CD4-positive, alpha-beta T cell (primary cell): ENCODE results near the gene CMSS1. TPM values are rescaled to one million over a fixed set of nuclear protein-coding genes. Genes with fewer than 3 reads are reported as not detected.
"Not testable (repeated sequence)": the region's sequence is repeated elsewhere in the genome, so short reads cannot be mapped to it uniquely, and the experiment has no call there.

ENCODE experiments used
- ATAC-seq: fragments of 200-7000 bp; cut with Tn5 transposase; one replicate; pipeline ENCODE4 v1.10.0; 2022; ENCODE audit warnings: mild to moderate bottlenecking; ENCODE audit not compliant: poor library complexity
- CTCF ChIA-PET: fragments of 350-600 bp; sonication (Branson Sonifier 250); formaldehyde crosslinking; loops from one replicate; lab custom pipeline; 2021; ENCODE audit warnings: antibody characterized with exemption, inconsistent platforms; lab: Charles Lee
- POLR2A ChIA-PET: fragments of 350-600 bp; sonication (Branson Sonifier 250); formaldehyde crosslinking; loops from one replicate; lab custom pipeline; 2021; ENCODE audit warnings: antibody characterized with exemption, inconsistent platforms; lab: Charles Lee
- DNase-seq, 14 experiments: peaks; one replicate each; pipeline ENCODE4 v3.0.0-alpha.2; 2013 to 2020; ENCODE audit warnings: mixed read lengths in 2 of 14
- H3K27ac ChIP-seq, 2 donors: one replicate each; pipeline versions ENCODE4 v1.5.1 to v1.7.0; 2013; ENCODE audit warnings: low read length in 2 of 2, low read depth in 1 of 2, mild to moderate bottlenecking in 1 of 2
- H3K27me3 ChIP-seq, 2 experiments: 1 replicate in 1 of 2; 2 replicates in 1 of 2; pipeline versions ENCODE4 v1.6.1 to v1.7.0; 2013; ENCODE audit warnings: low read length in 2 of 2, control low read depth in 1 of 2, mild to moderate bottlenecking in 1 of 2, moderate library complexity in 1 of 2; ENCODE audit not compliant: insufficient read depth in 2 of 2, control insufficient read depth in 1 of 2
- H3K36me3 ChIP-seq: one replicate; pipeline ENCODE4 v1.6.1; 2013; ENCODE audit warnings: low read length, control low read depth; ENCODE audit not compliant: insufficient read depth
- H3K4me1 ChIP-seq: one replicate; pipeline ENCODE4 v1.6.1; 2013; ENCODE audit warnings: low read length, control low read depth; ENCODE audit not compliant: insufficient read depth
- H3K4me3 ChIP-seq: one replicate; pipeline ENCODE4 v1.5.1; 2013; ENCODE audit warnings: mild to moderate bottlenecking, low read length, moderate library complexity
- H3K9me3 ChIP-seq, 2 experiments: 1 replicate in 1 of 2; 2 replicates in 1 of 2; pipeline versions ENCODE4 v1.6.1 to v1.7.0; 2013; ENCODE audit warnings: low read length in 2 of 2, mild to moderate bottlenecking in 2 of 2, control low read depth in 1 of 2, moderate library complexity in 1 of 2; ENCODE audit not compliant: control insufficient read depth in 1 of 2, insufficient read depth in 1 of 2
- H3K27ac Mint-ChIP-seq: one replicate; pipeline ENCODE4 v1.8.0; 2020; ENCODE audit warnings: mixed read lengths
- H3K27me3 Mint-ChIP-seq: one replicate; pipeline ENCODE4 v1.8.0; 2021; ENCODE audit warnings: mixed read lengths
- H3K36me3 Mint-ChIP-seq: one replicate; pipeline ENCODE4 v1.8.0; 2021; ENCODE audit warnings: low read depth, mixed read lengths
- H3K4me1 Mint-ChIP-seq: one replicate; pipeline ENCODE4 v1.8.0; 2021; ENCODE audit warnings: low read depth, mixed read lengths
- H3K4me3 Mint-ChIP-seq: one replicate; pipeline ENCODE4 v1.8.0; 2020; ENCODE audit warnings: mild to moderate bottlenecking, mixed read lengths
- H3K9me3 Mint-ChIP-seq: one replicate; pipeline ENCODE4 v1.8.0; 2020; ENCODE audit warnings: mixed read lengths
- CTCF ChIP-seq: fragments of 200-600 bp; IDR thresholded peaks from one replicate; pipeline ENCODE4 v1.8.0; 2022; ENCODE audit warnings: antibody characterized with exemption, mild to moderate bottlenecking
- intact Hi-C, 2 experiments: fragments of 100-400 bp; cut with DNase I in 1 of 2; cut with micrococcal nuclease in 1 of 2; formaldehyde crosslinking; loops; one replicate each; pipeline versions ENCODE4 v1.15.1 to v1.9.0; 2023 to 2025; cut with DNase I, micrococcal nuclease
- total RNA-seq, 174 experiments: library from RNA in 2 of 174; stranded (reverse) in 2 of 174; gene quantifications; one replicate each; pipeline ENCODE4 v1.2.3 and lab custom pipeline; 2021 to 2026

The CMSS1 gene
- total RNA-seq, 2 experiments from 2014 or later: 12.2 TPM

GRCh38 chr3:100093831-100094230 is 276.2 kb downstream of the CMSS1 start:
- H3K27me3 Mint-ChIP-seq: no peaks in the 10 kb centered on the region
- no peaks in the 10 kb centered on the region for H3K36me3 Mint-ChIP-seq
- Histone ChIP-seq H3K4me1 (no peaks in the 10 kb centered on the region), H3K4me3 (no peak overlapping the region), H3K27ac (no peak overlapping the region), H3K27me3 (no peaks in the 10 kb centered on the region), H3K36me3 (no peaks in the 10 kb centered on the region), H3K9me3 (no peaks in the 10 kb centered on the region)
- no peaks in the 10 kb centered on the region for H3K9me3 Mint-ChIP-seq
- ATAC-seq: no peak
- intact Hi-C loops: no loop called here
- H3K4me1 Mint-ChIP-seq: no peaks in the 10 kb centered on the region
- no peak for DNase-seq
- no peak for TF ChIP-seq CTCF
- no peak overlapping the region for H3K4me3 Mint-ChIP-seq
- CTCF ChIA-PET: no interaction called here
- H3K27ac Mint-ChIP-seq: no peak overlapping the region
- POLR2A ChIA-PET: no interaction called here

GRCh38 chr3:100096286-100096685 is 278.6 kb downstream of the CMSS1 start:
- H3K27ac Mint-ChIP-seq, H3K9me3 ChIP-seq, POLR2A ChIA-PET, H3K9me3 Mint-ChIP-seq, H3K27me3 Mint-ChIP-seq, H3K27me3 ChIP-seq, H3K36me3 ChIP-seq, ATAC-seq, CTCF ChIA-PET, DNase-seq, H3K4me1 ChIP-seq, H3K36me3 Mint-ChIP-seq, intact Hi-C loops, H3K27ac ChIP-seq, H3K4me3 Mint-ChIP-seq, H3K4me3 ChIP-seq, H3K4me1 Mint-ChIP-seq: not testable (repeated sequence)

GRCh38 chr3:100096866-100097265 is 279.2 kb downstream of the CMSS1 start:
- CTCF ChIA-PET: no interaction called here
- no peak for ATAC-seq

More at GRCh38 chr3:100096866-100097265, 279.2 kb downstream of the CMSS1 start:
- intact Hi-C loops: no loop called here
- Mint-ChIP-seq H3K9me3 (peaks cover 2% of the 10 kb centered on the region), H3K27ac (no peak overlapping the region), H3K36me3 (no peaks in the 10 kb centered on the region), H3K4me1 (no peaks in the 10 kb centered on the region), H3K27me3 (no peaks in the 10 kb centered on the region), H3K4me3 (no peak overlapping the region)
- Histone ChIP-seq H3K27me3 (no peaks in the 10 kb centered on the region), H3K4me1 (no peaks in the 10 kb centered on the region), H3K9me3 (no peaks in the 10 kb centered on the region), H3K27ac (no peak overlapping the region), H3K4me3 (no peak overlapping the region), H3K36me3 (no peaks in the 10 kb centered on the region)
- no peak for TF ChIP-seq CTCF
- POLR2A ChIA-PET: no interaction called here
- no peak for DNase-seq
